Stimulated activated CD8-positive, alpha-beta memory T cell treated with anti-CD3 and anti-CD28 coated beads, Interleukin-15, amount 100 ng/mL, for 24 hours (primary cell): ENCODE data around the gene FRMD7.
"Not testable (repeated sequence)": the region's sequence is repeated elsewhere in the genome, so short reads cannot be mapped to it uniquely, and the experiment has no call there.

Experiments
- DNase-seq: peaks from one replicate; pipeline ENCODE4 v3.0.0-alpha.2; 2020; ENCODE audit warnings: low read depth

The FRMD7 gene

GRCh38 chrX:132127743-132128142 is at the start of gene FRMD7:
Gene FRMD7 (minus strand): TSS chrX:132128020. CDS start chrX:132127844, 176 bp downstream.
- DNase-seq, result no peak

- no peak for DNase-seq
These were observed 45.8 kb upstream of the FRMD7 start for GRCh38 chrX:132173647-132174046.

GRCh38 chrX:132171881-132172280 is 44.1 kb upstream of the FRMD7 start:
- DNase-seq, result no peak

- DNase-seq, result no peak
These were observed 43.7 kb upstream of the FRMD7 start for GRCh38 chrX:132171478-132171877.

- no peak for DNase-seq
These were observed 41.7 kb upstream of the FRMD7 start for GRCh38 chrX:132169554-132169953.

- no peak for DNase-seq
These were observed 37.8 kb upstream of the FRMD7 start for GRCh38 chrX:132165651-132166050.

- no peak for DNase-seq
These were observed 37.2 kb upstream of the FRMD7 start for GRCh38 chrX:132165005-132165404.

GRCh38 chrX:132163094-132163493 is 35.3 kb upstream of the FRMD7 start:
- not testable (repeated sequence) for DNase-seq

- DNase-seq, result no peak
These were observed 25.3 kb upstream of the FRMD7 start for GRCh38 chrX:132153166-132153565.

GRCh38 chrX:132146456-132146855 is 18.6 kb upstream of the FRMD7 start:
- no peak for DNase-seq

GRCh38 chrX:132144061-132144460 is 16.2 kb upstream of the FRMD7 start:
- no peak for DNase-seq

- no peak for DNase-seq
These were observed 1.9 kb downstream of the FRMD7 start for GRCh38 chrX:132125906-132126305.

GRCh38 chrX:132120913-132121312 is 6.9 kb downstream of the FRMD7 start:
- no peak for DNase-seq

- no peak for DNase-seq
These were observed 7.9 kb downstream of the FRMD7 start for GRCh38 chrX:132119821-132120515.

- DNase-seq, result no peak
These were observed 8.5 kb downstream of the FRMD7 start for GRCh38 chrX:132119283-132119682.

GRCh38 chrX:132118358-132118757 is 9.5 kb downstream of the FRMD7 start:
- no peak for DNase-seq

- DNase-seq, result no peak
These were observed 12.0 kb downstream of the FRMD7 start for GRCh38 chrX:132115792-132116191.

GRCh38 chrX:132114607-132115006 is 13.2 kb downstream of the FRMD7 start:
- DNase-seq, result no peak

GRCh38 chrX:132107291-132107690 is 20.5 kb downstream of the FRMD7 start:
- no peak for DNase-seq

- DNase-seq, result no peak
These were observed 26.0 kb downstream of the FRMD7 start for GRCh38 chrX:132101799-132102198.

- no peak for DNase-seq
These were observed 26.6 kb downstream of the FRMD7 start for GRCh38 chrX:132101206-132101605.

GRCh38 chrX:132098704-132099103 is 29.1 kb downstream of the FRMD7 start:
- DNase-seq, result not testable (repeated sequence)

GRCh38 chrX:132094164-132094563 is 33.7 kb downstream of the FRMD7 start:
- DNase-seq, result no peak

GRCh38 chrX:132093239-132093860 is 34.5 kb downstream of the FRMD7 start:
- no peak for DNase-seq
